Gastrocnemius medialis (tissue), 4 donors: ENCODE data around the gene ZNF503. TPM values are rescaled to one million over a fixed set of nuclear protein-coding genes. Genes with fewer than 3 reads are reported as not detected.

ENCODE experiments used
- ATAC-seq, 2 donors: fragments of 150-250 bp; one replicate each; pipeline ENCODE4 v1.9.1; 2016
- DNase-seq, 2 donors: peaks; one replicate each; pipeline ENCODE4 v3.0.0-alpha.2; 2019
- H3K27ac ChIP-seq, 4 donors: fragments of 200-600 bp; sonication (generic); 1 replicate in 1 of 4; 2 replicates in 3 of 4; pipeline ENCODE4 v1.5.1; 2016 to 2018; ENCODE audit warnings: mild to moderate bottlenecking in 2 of 4, moderate library complexity in 1 of 4
- H3K27me3 ChIP-seq, 3 donors: fragments of 200-600 bp; sonication (generic) in 2 of 3; 1 replicate in 1 of 3; 2 replicates in 2 of 3; pipeline versions ENCODE4 v1.5.1 to v1.6.0; 2016 to 2019; ENCODE audit warnings: mild to moderate bottlenecking in 1 of 3, moderate library complexity in 1 of 3
- H3K36me3 ChIP-seq, 2 donors: fragments of 200-600 bp; sonication (generic) in 1 of 2; one replicate each; pipeline ENCODE4 v1.5.1; 2017 to 2018
- H3K4me1 ChIP-seq, 2 donors: fragments of 200-600 bp; sonication (generic) in 1 of 2; one replicate each; pipeline ENCODE4 v1.5.1; 2016 to 2017; ENCODE audit warnings: mild to moderate bottlenecking in 2 of 2
- H3K4me3 ChIP-seq, 4 donors: fragments of 200-600 bp; sonication (generic) in 3 of 4; 1 replicate in 1 of 4; 2 replicates in 3 of 4; pipeline ENCODE4 v1.5.1; 2016 to 2019; ENCODE audit warnings: mild to moderate bottlenecking in 2 of 4
- H3K9me3 ChIP-seq, 3 donors: fragments of 200-600 bp; sonication (generic) in 2 of 3; 1 replicate in 1 of 3; 2 replicates in 2 of 3; pipeline ENCODE4 v1.5.1; 2016 to 2019
- CTCF ChIP-seq, 5 experiments: fragments of 450-650 bp in 3 of 5; fragments of 200-600 bp in 2 of 5; sonication (generic) in 2 of 5; IDR thresholded peaks in 4 of 5; conservative IDR thresholded peaks in 1 of 5; 1 replicate in 4 of 5; 2 replicates in 1 of 5; pipeline ENCODE4 v1.5.1; 2016 to 2019; ENCODE audit warnings: antibody characterized with exemption in 5 of 5, mild to moderate bottlenecking in 3 of 5, moderate library complexity in 3 of 5
- POLR2A ChIP-seq, 2 donors: fragments of 450-650 bp; IDR thresholded peaks; one replicate each; pipeline ENCODE4 v1.6.1; 2017; ENCODE audit warnings: antibody characterized with exemption in 2 of 2, mild to moderate bottlenecking in 2 of 2, moderate library complexity in 2 of 2
- in situ Hi-C, 4 donors: fragments of 200-750 bp; cut with MboI; loops; one replicate each; pipeline versions ENCODE4 v1.15.0 to v1.8.0; 2017; ENCODE audit warnings: low sequenced_read_pairs in 4 of 4
- intact Hi-C: fragments of 100-400 bp; cut with DNase I; formaldehyde crosslinking; loops from one replicate; pipeline ENCODE4 v1.15.1; 2023; ENCODE audit warnings: low total_unique reads
- total RNA-seq, 4 donors: library from RNA; depleted of rRNA; stranded (reverse); fragments of >200 nt; gene quantifications; one replicate each; pipeline versions ENCODE4 v1.1.0 to v1.2.3, GENCODE V29; 2016

The ZNF503 gene
- total RNA-seq, 4 donors from 2014 or later, result 1.7 to 2.0 (median 1.8) TPM

GRCh38 chr10:75441196-75441595, 39.6 kb upstream of the ZNF503 start:
- DNase-seq, result no peak
- Histone ChIP-seq H3K27ac (no peak overlapping the region), H3K4me3 (no peak overlapping the region), H3K9me3 (peaks cover 0 to 15% (median 0%) of the 10 kb centered on the region in 3 donors), H3K4me1 (no peaks in the 10 kb centered on the region), H3K36me3 (no peaks in the 10 kb centered on the region), H3K27me3 (no peaks in the 10 kb centered on the region)
- intact Hi-C loops (no loop called here), in situ Hi-C loops (no loop called here)
- ATAC-seq, result no peak
- TF ChIP-seq POLR2A (IDR thresholded peaks at IDR 0.05) (no peak), CTCF (IDR thresholded peaks at IDR 0.05 in 4 of 5, conservative IDR thresholded peaks at IDR 0.05 in 1 of 5) (no peak)

- Histone ChIP-seq H3K4me3 (no peak overlapping the region), H3K27ac (no peak overlapping the region), H3K36me3 (no peaks in the 10 kb centered on the region), H3K4me1 (no peaks in the 10 kb centered on the region), H3K27me3 (no peaks in the 10 kb centered on the region), H3K9me3 (peaks cover 0 to 15% (median 0%) of the 10 kb centered on the region in 3 donors)
- DNase-seq (no peak), ATAC-seq (no peak)
- intact Hi-C loops, result no loop called here
- TF ChIP-seq POLR2A (IDR thresholded peaks at IDR 0.05) (no peak), CTCF (IDR thresholded peaks at IDR 0.05 in 4 of 5, conservative IDR thresholded peaks at IDR 0.05 in 1 of 5) (no peak)
- in situ Hi-C loops, result no loop called here
These were observed 38.8 kb upstream of the ZNF503 start for GRCh38 chr10:75440271-75440793.

- intact Hi-C loops, result no loop called here
- in situ Hi-C loops, result no loop called here
These were observed 38.2 kb upstream of the ZNF503 start for GRCh38 chr10:75439811-75440210.

GRCh38 chr10:75438275-75438674, 36.7 kb upstream of the ZNF503 start:
- no peaks in the 10 kb centered on the region for H3K4me1 ChIP-seq
- H3K4me3 ChIP-seq, result no peak overlapping the region
- in situ Hi-C loops, result no loop called here
- TF ChIP-seq CTCF (IDR thresholded peaks at IDR 0.05 in 4 of 5, conservative IDR thresholded peaks at IDR 0.05 in 1 of 5) (no peak), POLR2A (IDR thresholded peaks at IDR 0.05) (no peak)
- no peak for DNase-seq
- no peak for ATAC-seq
- no peaks in the 10 kb centered on the region for H3K36me3 ChIP-seq
- H3K27me3 ChIP-seq, result peaks cover 0 to under 1% (median 0%) of the 10 kb centered on the region in 3 donors
- H3K27ac ChIP-seq, result no peak overlapping the region
- peaks cover 0 to 12% (median 0%) of the 10 kb centered on the region in 3 donors for H3K9me3 ChIP-seq
- intact Hi-C loops, result no loop called here

More at GRCh38 chr10:75439811-75440210, 38.2 kb upstream of the ZNF503 start:
- H3K27ac ChIP-seq, result no peak overlapping the region
- TF ChIP-seq POLR2A (IDR thresholded peaks at IDR 0.05) (no peak), CTCF (IDR thresholded peaks at IDR 0.05 in 4 of 5, conservative IDR thresholded peaks at IDR 0.05 in 1 of 5) (no peak)
- peaks cover 0 to 15% (median 0%) of the 10 kb centered on the region in 3 donors for H3K9me3 ChIP-seq
- DNase-seq (no peak), ATAC-seq (no peak)
- no peak overlapping the region for H3K4me3 ChIP-seq
- no peaks in the 10 kb centered on the region for H3K36me3 ChIP-seq
- no peaks in the 10 kb centered on the region for H3K4me1 ChIP-seq
- no peaks in the 10 kb centered on the region for H3K27me3 ChIP-seq

GRCh38 chr10:75437693-75438092, 36.1 kb upstream of the ZNF503 start:
- no peak for ATAC-seq
- Histone ChIP-seq H3K27ac (no peak overlapping the region), H3K36me3 (no peaks in the 10 kb centered on the region), H3K9me3 (peaks cover 0 to 6% (median 0%) of the 10 kb centered on the region in 3 donors), H3K4me3 (no peak overlapping the region), H3K4me1 (no peaks in the 10 kb centered on the region), H3K27me3 (peaks cover 0 to 6% (median 3%) of the 10 kb centered on the region in 3 donors)
- in situ Hi-C loops, result no loop called here
- no peak for DNase-seq
- intact Hi-C loops, result no loop called here
- TF ChIP-seq CTCF (IDR thresholded peaks at IDR 0.05 in 4 of 5, conservative IDR thresholded peaks at IDR 0.05 in 1 of 5) (no peak), POLR2A (IDR thresholded peaks at IDR 0.05) (no peak)
